ENCODE measurements around the gene ZNF75A.

Gene ZNF75A

DNA sequence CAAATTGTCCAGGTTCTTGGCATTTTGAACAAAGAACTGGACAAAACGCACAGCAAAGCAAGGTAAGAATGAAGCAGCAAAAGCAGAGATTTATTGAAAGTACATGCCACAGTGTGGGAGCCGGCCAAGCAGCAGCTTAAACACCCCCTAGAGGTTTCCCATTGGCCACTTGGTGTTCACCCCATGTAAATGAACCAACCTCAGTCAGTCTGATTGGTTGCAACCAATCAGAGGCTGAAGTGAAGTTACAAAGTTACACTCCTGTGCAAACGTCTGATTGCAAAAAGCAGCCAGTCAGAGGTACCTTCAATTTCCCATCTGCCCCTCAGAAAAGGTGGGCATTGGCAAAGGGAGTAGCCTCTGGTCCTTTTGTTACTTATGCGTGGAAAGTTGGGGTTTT is 30.8 kb upstream of the ZNF75A start:
- DNase-seq (ENCODE audit: insufficient read length): no peak
- no peak for TF ChIP-seq TAF1 (IDR thresholded peaks at IDR 0.05; ENCODE audit: borderline replicate concordance, low read depth, low read length)
- no peak for TF ChIP-seq POLR2A (IDR thresholded peaks at IDR 0.05; ENCODE audit: low read depth, low read length)
- no peak for FAIRE-seq

DNA sequence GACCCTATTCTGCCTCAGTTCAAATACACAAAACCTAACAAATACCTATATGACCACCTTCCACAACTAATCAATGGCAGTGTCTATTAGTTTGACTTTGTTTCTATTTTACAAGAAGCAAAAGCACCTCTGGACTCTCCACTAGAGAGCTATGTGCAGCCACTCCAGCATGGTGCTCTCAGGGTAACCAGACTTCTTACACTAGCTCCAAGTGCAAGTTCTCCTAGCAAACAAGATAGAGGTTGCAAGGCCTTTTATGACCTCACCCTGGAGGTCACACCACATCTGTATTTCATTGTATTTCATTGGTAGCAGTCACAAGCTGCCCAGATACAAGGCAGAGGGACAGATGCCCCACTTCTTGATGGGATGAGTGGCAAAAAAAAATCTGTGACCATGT is 30.4 kb upstream of the ZNF75A start:
- DNase-seq (ENCODE audit: insufficient read length): no peak

DNA sequence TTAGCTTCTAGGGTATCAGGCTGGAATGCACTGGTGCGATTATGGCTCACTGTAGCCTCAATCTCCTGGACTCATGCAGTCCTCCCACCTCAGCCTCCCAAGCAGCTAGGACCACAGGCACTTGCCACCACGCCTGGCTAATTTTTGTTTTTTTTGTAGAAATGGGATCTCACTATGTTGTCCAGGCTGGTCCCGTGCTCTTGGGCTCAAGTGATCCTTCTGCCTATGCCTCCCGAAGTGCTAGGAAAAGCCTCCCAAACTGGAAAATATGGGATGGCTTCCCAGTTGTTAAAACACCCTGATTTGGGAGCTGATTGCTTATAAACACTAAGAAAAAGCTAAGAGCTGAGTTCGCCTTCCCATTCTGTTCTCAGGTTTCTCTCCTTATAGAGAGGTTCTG is 28.6 kb upstream of the ZNF75A start:
- DNase-seq (ENCODE audit: insufficient read length): no peak
- no peak for FAIRE-seq
- TF ChIP-seq TAF1 (IDR thresholded peaks at IDR 0.05; ENCODE audit: borderline replicate concordance, low read depth, low read length): no peak
- TF ChIP-seq POLR2A (IDR thresholded peaks at IDR 0.05; ENCODE audit: low read depth, low read length): no peak
- no peak for TF ChIP-seq POLR2AphosphoS5 (IDR thresholded peaks at IDR 0.05; ENCODE audit: low read depth, low read length)

More for the DNA sequence above, 30.4 kb upstream of the ZNF75A start:
- FAIRE-seq: no peak
- TF ChIP-seq POLR2A (IDR thresholded peaks at IDR 0.05; ENCODE audit: low read depth, low read length): no peak
- no peak for TF ChIP-seq TAF1 (IDR thresholded peaks at IDR 0.05; ENCODE audit: borderline replicate concordance, low read depth, low read length)
- no peak for TF ChIP-seq POLR2AphosphoS5 (IDR thresholded peaks at IDR 0.05; ENCODE audit: low read depth, low read length)

DNA sequence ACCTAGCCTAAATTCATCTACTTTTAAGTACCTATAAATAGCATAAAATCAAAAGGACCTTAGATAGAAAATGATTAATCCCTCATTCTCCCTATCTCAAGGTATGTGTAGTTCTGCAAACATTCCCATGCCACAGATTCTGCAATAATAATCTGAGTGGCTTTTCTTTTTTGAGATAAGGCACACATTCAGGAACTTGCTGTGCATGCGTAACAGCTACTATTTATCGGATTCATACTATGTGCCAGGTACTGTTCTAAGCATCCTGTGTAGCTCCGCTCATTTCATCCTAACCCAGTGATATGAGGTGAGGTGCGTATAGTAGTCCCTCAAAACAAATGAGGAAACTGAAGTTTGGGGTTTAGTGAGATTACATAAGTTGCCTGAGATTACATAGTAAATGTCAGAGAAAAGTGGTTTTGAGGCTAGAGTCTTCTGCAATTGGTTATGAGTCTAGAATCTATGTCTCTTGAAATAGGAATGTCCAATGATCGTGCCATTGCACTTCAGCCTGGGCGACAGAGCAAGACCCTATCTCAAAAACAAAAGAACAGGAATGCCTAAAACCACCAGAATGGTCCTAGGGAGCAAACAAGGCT is 24.0 kb upstream of the ZNF75A start:
- DNase-seq (ENCODE audit: insufficient read length): no peak
- FAIRE-seq: no peak
- TF ChIP-seq POLR2AphosphoS5 (IDR thresholded peaks at IDR 0.05; ENCODE audit: low read depth, low read length) (no peak), TAF1 (IDR thresholded peaks at IDR 0.05; ENCODE audit: borderline replicate concordance, low read depth, low read length) (no peak), POLR2A (IDR thresholded peaks at IDR 0.05; ENCODE audit: low read depth, low read length) (no peak)

DNA sequence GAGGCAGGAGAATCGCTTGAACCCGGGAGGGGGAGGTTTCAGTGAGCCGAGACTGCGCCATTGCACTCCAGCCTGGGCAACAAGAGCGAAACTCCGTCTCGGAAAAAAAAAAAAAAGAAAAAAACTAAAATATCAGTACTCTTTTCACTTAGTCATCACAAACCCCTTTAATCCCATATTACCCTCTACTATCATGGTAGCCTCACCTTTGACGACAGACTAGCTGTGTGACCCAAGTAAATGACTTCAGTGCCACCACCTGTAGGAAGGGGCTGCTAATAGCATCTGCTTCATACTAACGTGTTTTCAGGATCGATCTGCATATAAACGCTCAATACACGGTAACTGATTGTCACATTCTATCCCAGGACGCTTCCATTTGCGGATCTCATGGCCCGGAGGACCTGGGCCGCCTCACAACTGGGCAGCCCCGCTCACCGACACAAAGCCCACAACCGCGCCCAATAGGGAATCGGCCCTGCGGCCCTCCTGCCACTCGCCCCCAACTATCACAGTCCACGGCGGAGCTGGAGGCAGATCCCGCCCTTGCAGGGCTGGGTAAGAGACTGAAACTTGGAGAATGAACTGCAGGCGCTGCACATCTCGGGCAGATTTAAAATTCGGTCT is 23.1 kb upstream of the ZNF75A start:
- DNase-seq (ENCODE audit: insufficient read length) (no peak), FAIRE-seq (peak; percentile 66)
- TF ChIP-seq POLR2AphosphoS5 (IDR thresholded peaks at IDR 0.05; ENCODE audit: low read depth, low read length) (no peak), POLR2A (IDR thresholded peaks at IDR 0.05; ENCODE audit: low read depth, low read length) (no peak), TAF1 (IDR thresholded peaks at IDR 0.05; ENCODE audit: borderline replicate concordance, low read depth, low read length) (no peak)

DNA sequence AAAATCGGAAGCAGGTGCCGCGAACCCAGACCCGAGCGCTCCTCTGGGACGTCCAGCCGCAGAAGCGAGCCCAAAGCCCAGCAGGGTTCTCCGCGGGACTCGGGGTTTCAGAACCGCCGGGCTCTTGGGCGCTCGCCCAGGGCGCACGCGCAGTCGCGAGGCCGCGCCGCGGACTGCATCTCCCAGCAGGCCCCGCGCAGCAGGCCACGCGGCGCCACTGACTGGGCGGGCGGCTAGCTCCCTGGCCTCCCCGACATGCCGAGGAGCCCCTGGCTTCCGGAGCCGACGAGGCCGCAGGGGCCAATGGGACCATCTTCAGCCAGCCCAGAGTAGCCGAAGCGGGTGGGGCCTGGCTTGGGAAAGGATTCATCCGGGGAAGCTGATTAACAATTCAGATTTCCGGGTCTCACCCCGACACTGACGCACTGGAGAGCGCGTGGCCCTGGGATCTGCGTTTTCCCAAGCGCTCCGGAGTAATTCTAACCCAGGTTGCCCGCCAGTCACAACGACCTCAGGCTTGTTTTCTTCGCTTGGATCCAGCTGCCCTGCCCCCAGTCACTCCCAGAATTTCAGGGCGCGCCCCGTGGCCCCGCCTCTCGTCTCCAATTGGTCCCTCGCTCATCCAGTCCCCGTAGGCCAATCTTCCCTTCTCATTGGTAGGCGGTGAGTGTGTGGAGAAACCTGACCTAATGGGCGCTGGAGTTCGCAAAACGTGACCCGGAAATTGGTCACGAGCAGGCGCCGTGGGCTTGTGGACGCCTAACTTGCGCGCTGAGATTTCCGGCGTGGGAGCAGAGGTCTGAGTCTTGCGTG is 22.4 kb upstream of the ZNF75A start, which contains the start of gene ZNF263:
Gene ZNF263, plus strand, starts transcription at position 762 of the 813 bp plus-strand sequence. CDS start 328 bp downstream, outside the sequence.
- FAIRE-seq (peak; percentile 94), DNase-seq (ENCODE audit: insufficient read length) (peak; percentile 95)
- TF ChIP-seq POLR2AphosphoS5 (IDR thresholded peaks at IDR 0.05; ENCODE audit: low read depth, low read length) (peak; percentile 82), POLR2A (IDR thresholded peaks at IDR 0.05; ENCODE audit: low read depth, low read length) (peak; percentile 72), TAF1 (IDR thresholded peaks at IDR 0.05; ENCODE audit: borderline replicate concordance, low read depth, low read length) (peak; percentile 34; the same call in 1 of the 2 replicates)

DNA sequence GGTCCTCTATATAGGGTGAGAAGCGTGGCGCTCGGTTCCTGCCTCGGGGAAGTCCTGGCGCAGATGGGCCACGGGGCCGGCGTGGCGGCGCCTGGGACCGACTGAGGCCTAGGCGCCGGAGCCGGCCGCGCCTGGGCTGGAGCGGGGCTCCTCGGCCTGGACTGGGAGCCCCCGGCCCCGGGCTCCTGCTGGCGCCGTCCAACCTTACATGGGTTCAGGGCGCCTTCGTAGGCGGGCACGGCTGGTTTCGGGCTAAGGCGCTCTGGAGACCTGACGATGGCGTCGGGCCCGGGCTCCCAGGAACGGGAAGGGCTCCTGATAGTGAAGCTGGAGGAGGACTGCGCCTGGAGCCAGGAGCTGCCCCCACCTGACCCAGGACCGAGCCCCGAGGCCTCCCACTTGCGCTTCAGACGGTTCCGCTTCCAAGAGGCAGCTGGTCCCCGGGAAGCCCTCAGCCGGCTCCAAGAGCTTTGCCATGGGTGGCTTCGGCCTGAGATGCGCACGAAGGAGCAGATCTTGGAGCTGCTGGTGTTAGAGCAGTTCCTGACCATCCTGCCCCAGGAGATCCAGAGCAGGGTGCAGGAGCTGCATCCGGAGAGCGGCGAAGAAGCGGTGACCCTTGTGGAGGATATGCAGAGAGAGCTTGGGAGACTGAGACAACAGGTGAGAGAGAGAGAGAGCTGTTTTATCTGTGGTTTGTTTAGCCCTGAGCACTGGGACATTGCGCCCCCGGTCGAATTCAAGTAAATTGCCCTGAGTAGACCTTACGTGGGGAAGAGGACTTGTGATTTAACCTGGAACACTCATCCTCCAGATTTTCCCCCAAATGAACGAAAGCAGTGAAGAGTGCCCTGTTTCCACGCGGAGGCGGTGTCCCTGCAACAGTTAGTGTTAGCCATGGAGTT is 21.5 kb upstream of the ZNF75A start:
- TF ChIP-seq POLR2A (IDR thresholded peaks at IDR 0.05; ENCODE audit: low read depth, low read length) (no peak), POLR2AphosphoS5 (IDR thresholded peaks at IDR 0.05; ENCODE audit: low read depth, low read length) (no peak), TAF1 (IDR thresholded peaks at IDR 0.05; ENCODE audit: borderline replicate concordance, low read depth, low read length) (no peak)
- FAIRE-seq (peak; percentile 30), DNase-seq (ENCODE audit: insufficient read length) (no peak)

DNA sequence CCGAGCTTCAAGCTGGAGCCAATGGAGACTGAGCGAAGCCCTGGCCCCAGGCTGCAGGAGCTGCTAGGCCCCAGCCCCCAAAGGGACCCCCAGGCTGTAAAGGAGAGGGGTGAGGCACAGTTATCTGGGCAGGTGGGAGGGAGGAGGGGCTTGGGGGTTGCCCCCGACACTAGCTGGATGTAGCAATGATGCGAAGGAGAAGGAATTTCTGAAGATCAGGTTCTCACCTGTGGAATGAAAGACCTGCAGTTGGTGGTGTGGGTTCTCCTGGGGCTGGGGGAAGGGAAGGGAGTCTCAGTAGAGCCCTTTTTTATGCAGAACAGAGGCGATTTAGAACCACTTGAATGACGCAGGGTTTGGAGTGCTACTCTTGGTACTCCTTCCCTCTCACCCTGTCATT is 20.2 kb upstream of the ZNF75A start:
- no peak for FAIRE-seq
- TF ChIP-seq POLR2AphosphoS5 (IDR thresholded peaks at IDR 0.05; ENCODE audit: low read depth, low read length) (no peak), POLR2A (IDR thresholded peaks at IDR 0.05; ENCODE audit: low read depth, low read length) (no peak), TAF1 (IDR thresholded peaks at IDR 0.05; ENCODE audit: borderline replicate concordance, low read depth, low read length) (no peak)
- DNase-seq (ENCODE audit: insufficient read length): no peak

DNA sequence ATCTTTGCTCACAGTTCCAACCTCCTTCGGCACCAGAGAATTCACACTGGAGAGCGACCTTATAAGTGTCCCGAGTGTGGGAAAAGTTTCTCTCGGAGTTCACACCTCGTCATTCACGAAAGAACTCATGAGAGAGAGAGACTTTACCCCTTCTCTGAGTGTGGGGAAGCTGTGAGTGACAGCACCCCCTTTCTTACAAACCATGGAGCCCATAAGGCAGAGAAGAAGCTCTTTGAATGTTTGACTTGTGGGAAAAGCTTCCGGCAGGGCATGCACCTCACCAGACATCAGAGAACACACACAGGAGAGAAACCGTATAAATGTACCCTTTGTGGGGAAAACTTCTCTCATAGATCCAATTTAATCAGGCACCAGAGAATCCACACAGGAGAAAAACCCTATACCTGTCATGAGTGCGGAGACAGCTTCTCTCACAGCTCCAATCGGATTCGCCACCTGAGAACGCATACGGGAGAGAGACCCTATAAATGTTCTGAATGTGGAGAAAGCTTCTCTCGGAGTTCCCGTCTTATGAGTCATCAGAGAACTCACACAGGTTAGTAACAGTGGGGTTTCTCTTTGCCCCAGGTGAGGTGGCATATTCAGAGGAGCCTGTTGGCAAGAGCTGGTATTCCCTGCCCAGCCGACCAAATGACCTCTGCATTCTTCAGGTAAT is 15.2 kb upstream of the ZNF75A start:
- no peak for FAIRE-seq
- DNase-seq (ENCODE audit: insufficient read length): no peak
- no peak for TF ChIP-seq POLR2AphosphoS5 (IDR thresholded peaks at IDR 0.05; ENCODE audit: low read depth, low read length)
- no peak for TF ChIP-seq POLR2A (IDR thresholded peaks at IDR 0.05; ENCODE audit: low read depth, low read length)
- TF ChIP-seq TAF1 (IDR thresholded peaks at IDR 0.05; ENCODE audit: borderline replicate concordance, low read depth, low read length): no peak

DNA sequence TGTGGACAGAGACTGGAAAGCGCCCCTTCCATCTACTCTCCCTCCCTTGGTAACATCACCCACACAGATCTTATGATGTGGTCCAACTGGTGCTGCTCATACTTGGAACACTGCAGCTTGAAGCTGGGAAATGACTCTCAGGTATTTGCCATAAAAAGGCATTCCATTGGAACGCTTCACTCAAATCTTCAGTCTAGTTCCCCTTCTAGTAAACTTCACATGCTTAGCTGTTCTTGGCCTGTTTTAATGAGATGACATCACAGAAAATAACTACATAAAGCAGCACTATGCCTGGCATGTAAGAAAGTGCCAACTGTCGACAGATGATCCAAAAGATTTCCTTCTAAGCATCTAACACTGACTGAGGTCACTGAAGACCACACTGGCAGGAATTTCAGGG is 12.7 kb upstream of the ZNF75A start:
- DNase-seq (ENCODE audit: insufficient read length) (no peak), FAIRE-seq (no peak)
- no peak for TF ChIP-seq POLR2A (IDR thresholded peaks at IDR 0.05; ENCODE audit: low read depth, low read length)
- TF ChIP-seq TAF1 (IDR thresholded peaks at IDR 0.05; ENCODE audit: borderline replicate concordance, low read depth, low read length): no peak
- TF ChIP-seq POLR2AphosphoS5 (IDR thresholded peaks at IDR 0.05; ENCODE audit: low read depth, low read length): no peak

Measured in GM12892 (cell line).